ENCODE results near the gene PXT1.
A peak's percentile ranks its signal among the peaks of the same experiment; 100 is the strongest.
"Not testable (repeated sequence)": the region's sequence is repeated elsewhere in the genome, so short reads cannot be mapped to it uniquely, and the experiment has no call there.

PXT1 gene

GRCh38 chr6:36443471-36444428 is 1.1 kb upstream of the PXT1 start:
- peak; percentile 23 for DNase-seq (ENCODE audit: low spot score)

- no peak for DNase-seq (ENCODE audit: low spot score)
Measured at GRCh38 chr6:36442103-36442670, 467 bp downstream of the PXT1 start.

- peak; percentile 93 for DNase-seq (ENCODE audit: low spot score)
Measured at GRCh38 chr6:36441307-36441894, 1.3 kb downstream of the PXT1 start.

- DNase-seq (ENCODE audit: low spot score), result no peak
Measured at GRCh38 chr6:36436466-36436865, 6.2 kb downstream of the PXT1 start.

- no peak for DNase-seq (ENCODE audit: low spot score)
Measured at GRCh38 chr6:36432151-36432671, 10.4 kb downstream of the PXT1 start.

- DNase-seq (ENCODE audit: low spot score), result no peak
Measured at GRCh38 chr6:36431197-36431596, 11.5 kb downstream of the PXT1 start.

- DNase-seq (ENCODE audit: low spot score), result no peak
Measured at GRCh38 chr6:36430351-36430750, 12.3 kb downstream of the PXT1 start.

GRCh38 chr6:36428911-36429310 is 13.7 kb downstream of the PXT1 start:
- DNase-seq (ENCODE audit: low spot score), result no peak

- no peak for DNase-seq (ENCODE audit: low spot score)
Measured at GRCh38 chr6:36426622-36427021, 16.0 kb downstream of the PXT1 start.

GRCh38 chr6:36423101-36423824 is 19.4 kb downstream of the PXT1 start:
- DNase-seq (ENCODE audit: low spot score), result peak; percentile 98

- no peak for DNase-seq (ENCODE audit: low spot score)
Measured at GRCh38 chr6:36422714-36423100, 19.9 kb downstream of the PXT1 start.

- no peak for DNase-seq (ENCODE audit: low spot score)
Measured at GRCh38 chr6:36419310-36419709, 23.3 kb downstream of the PXT1 start.

GRCh38 chr6:36418558-36418957 is 24.1 kb downstream of the PXT1 start:
- DNase-seq (ENCODE audit: low spot score), result no peak

GRCh38 chr6:36414481-36414880 is 28.2 kb downstream of the PXT1 start:
- DNase-seq (ENCODE audit: low spot score), result no peak

GRCh38 chr6:36413489-36414480 is 28.9 kb downstream of the PXT1 start:
- no peak for DNase-seq (ENCODE audit: low spot score)

GRCh38 chr6:36409718-36410117 is 32.9 kb downstream of the PXT1 start:
- not testable (repeated sequence) for DNase-seq (ENCODE audit: low spot score)

- no peak for DNase-seq (ENCODE audit: low spot score)
Measured at GRCh38 chr6:36404164-36404563, 38.5 kb downstream of the PXT1 start.

- no peak for DNase-seq (ENCODE audit: low spot score)
Measured at GRCh38 chr6:36402481-36402880, 40.2 kb downstream of the PXT1 start.

GRCh38 chr6:36399970-36400369 is 42.7 kb downstream of the PXT1 start:
- no peak for DNase-seq (ENCODE audit: low spot score)

GRCh38 chr6:36392621-36393020 is 50.0 kb downstream of the PXT1 start:
- no peak for DNase-seq (ENCODE audit: low spot score)

- no peak for DNase-seq (ENCODE audit: low spot score)
Measured at GRCh38 chr6:36389353-36389752, 53.3 kb downstream of the PXT1 start.

All from activated CD4-positive, alpha-beta T cell treated with anti-CD3 and anti-CD28 coated beads, Interleukin-2, Interleukin-4, amounts not matched to agents 100 ng/mL and 50 ng/mL, durations not matched to agents 16 hours and 8 hours (primary cell).